ENCODE results near the gene ANGPT4.

ANGPT4 gene

DNA sequence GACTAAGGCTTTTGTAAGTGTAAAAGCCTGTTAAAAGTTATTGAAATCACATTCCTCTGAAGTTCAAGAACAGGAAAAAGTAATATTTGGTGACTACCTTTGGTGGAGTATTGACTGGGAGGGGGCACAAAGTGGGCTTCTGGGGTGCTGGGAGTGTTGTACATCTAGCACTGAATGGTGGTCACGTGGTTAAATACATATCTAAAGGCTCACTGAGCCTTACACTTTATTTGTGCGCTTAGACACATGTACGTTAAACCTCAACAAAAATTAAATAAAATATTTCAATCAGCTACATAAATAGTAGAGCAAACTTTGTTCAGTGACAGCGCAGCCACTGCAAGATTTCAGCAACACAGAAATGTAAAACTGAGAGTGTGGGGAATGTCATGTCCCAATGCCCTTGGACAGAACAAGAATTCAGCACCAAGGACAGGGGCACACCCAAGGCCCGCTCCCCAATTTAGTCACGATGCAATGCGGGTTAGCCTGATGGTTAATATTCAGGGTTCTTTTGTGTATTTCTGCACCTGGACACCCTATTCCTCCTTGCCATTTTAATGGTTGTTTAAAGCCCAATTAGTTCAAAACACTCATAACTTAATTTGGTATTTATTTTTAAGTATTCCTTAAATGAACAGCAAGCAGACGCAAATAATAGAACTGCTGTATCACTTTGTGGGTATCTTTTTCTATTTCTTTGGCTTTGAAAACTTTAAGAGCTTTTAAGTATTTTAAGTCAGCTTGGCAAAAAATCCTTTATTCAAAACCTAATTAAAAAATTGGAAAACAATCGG is 37.4 kb downstream of the ANGPT4 start:
- no peak for DNase-seq (ENCODE audit: low read depth)
- no peak overlapping the region for H3K4me3 ChIP-seq (ENCODE audit: low read depth, low read length)
- no peak for TF ChIP-seq CTCF (IDR thresholded peaks at IDR 0.05; ENCODE audit: low read depth, low read length, missing control alignments)

GRCh38 chr20:877814-878213 is 38.3 kb downstream of the ANGPT4 start:
- H3K4me3 ChIP-seq (ENCODE audit: low read depth, low read length): no peak overlapping the region
- DNase-seq (ENCODE audit: low read depth): no peak
- TF ChIP-seq CTCF (IDR thresholded peaks at IDR 0.05; ENCODE audit: low read depth, low read length, missing control alignments): no peak

DNA sequence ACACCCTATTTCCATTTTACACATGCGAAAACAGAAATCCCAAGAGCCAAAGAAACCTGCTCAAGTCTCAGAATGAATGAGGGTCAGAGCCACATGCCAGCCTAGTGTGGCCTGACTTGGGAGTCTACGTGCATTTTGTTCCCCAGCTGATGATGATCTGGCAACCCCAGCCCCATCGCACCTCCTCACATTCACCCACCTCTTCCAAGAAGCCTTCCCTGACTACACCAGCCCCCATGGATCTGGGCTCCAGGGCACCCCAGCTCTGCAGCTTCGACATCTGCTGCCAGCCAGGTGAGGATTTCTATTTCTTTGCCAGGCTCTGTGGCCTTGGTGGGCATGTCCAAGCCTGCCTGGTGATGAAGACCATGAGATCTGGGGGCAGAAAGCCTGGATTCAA is 41.0 kb downstream of the ANGPT4 start:
- no peak for DNase-seq (ENCODE audit: low read depth)
- no peak for TF ChIP-seq CTCF (IDR thresholded peaks at IDR 0.05; ENCODE audit: low read depth, low read length, missing control alignments)
- no peak overlapping the region for H3K4me3 ChIP-seq (ENCODE audit: low read depth, low read length)

GRCh38 chr20:873875-874607 is 42.1 kb downstream of the ANGPT4 start:
- TF ChIP-seq CTCF (IDR thresholded peaks at IDR 0.05; ENCODE audit: low read depth, low read length, missing control alignments): no peak
- H3K4me3 ChIP-seq (ENCODE audit: low read depth, low read length): no peak overlapping the region

DNA sequence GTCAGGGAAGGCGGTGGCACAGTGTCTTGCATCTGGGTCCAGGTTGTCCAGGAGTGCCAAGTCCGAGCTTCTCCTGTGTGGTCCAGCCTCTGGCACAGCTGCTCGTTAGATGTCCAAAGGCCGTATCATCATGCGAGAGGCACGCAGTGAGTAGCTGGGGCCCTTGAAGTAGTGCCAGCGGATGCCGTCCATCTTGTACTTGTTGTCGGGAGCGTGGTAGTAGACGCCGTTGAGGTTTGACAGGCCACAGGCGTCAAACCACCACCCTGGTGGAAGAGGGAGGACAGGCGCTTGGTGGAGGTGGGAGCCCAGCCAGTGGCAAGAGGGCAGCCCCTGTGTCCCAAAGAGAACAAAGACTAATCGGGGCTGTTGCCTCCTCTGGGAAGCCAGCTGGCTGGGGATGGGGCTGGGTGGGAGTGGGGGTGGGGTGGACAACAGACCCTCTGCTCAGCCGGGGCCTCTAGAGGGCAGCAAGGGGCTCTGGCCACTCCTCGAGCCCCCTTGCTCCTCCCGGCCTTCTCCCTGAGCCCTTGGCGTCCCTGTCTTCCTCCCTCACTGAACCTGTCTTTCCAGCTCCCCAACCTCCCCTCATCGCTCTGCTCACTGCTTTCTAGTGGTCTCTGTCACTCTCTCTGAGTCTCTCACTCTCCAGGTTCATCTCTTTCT is 43.1 kb downstream of the ANGPT4 start:
- no peak for TF ChIP-seq CTCF (IDR thresholded peaks at IDR 0.05; ENCODE audit: low read depth, low read length, missing control alignments)
- DNase-seq (ENCODE audit: low read depth): no peak
- H3K4me3 ChIP-seq (ENCODE audit: low read depth, low read length): no peak overlapping the region

More at GRCh38 chr20:873875-874607, 42.1 kb downstream of the ANGPT4 start:
- DNase-seq (ENCODE audit: low read depth): no peak

DNA sequence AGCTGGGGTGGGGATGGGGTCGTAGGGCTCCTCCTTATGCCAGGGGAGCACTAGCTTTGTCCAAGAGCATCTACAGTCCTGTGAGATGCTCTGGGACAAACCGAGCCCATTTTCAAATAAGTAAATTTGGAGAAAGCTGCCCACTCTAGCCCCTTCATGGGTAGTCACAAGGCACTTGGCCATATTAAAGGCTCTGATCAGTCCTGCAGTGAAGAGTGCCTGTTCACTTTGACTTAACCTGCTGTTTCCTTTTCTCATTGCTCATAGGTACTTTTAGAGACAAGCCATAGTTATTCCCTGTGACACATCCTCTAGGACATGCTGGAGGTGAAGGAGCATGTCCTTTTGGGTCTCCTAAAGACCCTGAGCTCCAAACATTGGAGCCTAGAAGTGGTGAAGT is 44.2 kb downstream of the ANGPT4 start:
- no peak for TF ChIP-seq CTCF (IDR thresholded peaks at IDR 0.05; ENCODE audit: low read depth, low read length, missing control alignments)
- H3K4me3 ChIP-seq (ENCODE audit: low read depth, low read length): no peak overlapping the region
- no peak for DNase-seq (ENCODE audit: low read depth)
